GM23338 (cell line): ENCODE results near the gene KLHDC9. TPM values are rescaled to one million over a fixed set of nuclear protein-coding genes. Genes with fewer than 3 reads are reported as not detected.

Experiments used
- ATAC-seq: fragments of 200-7000 bp; cut with Tn5 transposase; 3 replicates; pipeline ENCODE4 v1.9.1; 2020
- DNase-seq: peaks from one replicate; pipeline ENCODE4 v3.0.0-alpha.2; 2015; ENCODE audit warnings: low spot score
- H2AFZ ChIP-seq: fragments of 200-600 bp; sonication (generic); 2 replicates; pipeline ENCODE4 v1.8.0; 2016; ENCODE audit warnings: antibody characterized with exemption, mild to moderate bottlenecking, moderate library complexity
- H3F3A ChIP-seq: fragments of 200-600 bp; sonication (generic); replicated peaks from 2 replicates; pipeline ENCODE4 v1.8.0; 2017; ENCODE audit warnings: antibody characterized with exemption, mixed run types, low read depth
- H3K27ac ChIP-seq: fragments of 200-600 bp; sonication (generic); 2 replicates; pipeline ENCODE4 v1.6.1; 2016; ENCODE audit warnings: low read depth
- H3K27me3 ChIP-seq: fragments of 200-600 bp; sonication (generic); 2 replicates; pipeline ENCODE4 v1.8.0; 2016; ENCODE audit warnings: mild to moderate bottlenecking, mixed run types, moderate library complexity; ENCODE audit not compliant: insufficient read depth
- H3K36me3 ChIP-seq: fragments of 200-600 bp; sonication (generic); 2 replicates; pipeline ENCODE4 v1.8.0; 2016; ENCODE audit warnings: mild to moderate bottlenecking; ENCODE audit not compliant: insufficient read depth
- H3K4me1 ChIP-seq: fragments of 200-600 bp; sonication (generic); 2 replicates; pipeline ENCODE4 v1.8.0; 2016; ENCODE audit warnings: mild to moderate bottlenecking, moderate library complexity; ENCODE audit not compliant: insufficient read depth
- H3K4me2 ChIP-seq: fragments of 200-600 bp; sonication (generic); 2 replicates; pipeline ENCODE4 v1.7.1; 2017; ENCODE audit warnings: mixed run types
- H3K4me3 ChIP-seq: fragments of 200-600 bp; sonication (generic); 2 replicates; pipeline ENCODE4 v1.6.1; 2016; ENCODE audit warnings: mixed run types
- H3K79me2 ChIP-seq: fragments of 200-600 bp; sonication (generic); replicated peaks from 2 replicates; pipeline ENCODE4 v1.8.0; 2017; ENCODE audit warnings: mild to moderate bottlenecking; ENCODE audit not compliant: insufficient read depth
- H3K9me2 ChIP-seq: fragments of 200-600 bp; sonication (generic); 2 replicates; pipeline ENCODE4 v1.8.0; 2017; ENCODE audit not compliant: insufficient read depth
- H4K20me1 ChIP-seq: fragments of 200-600 bp; sonication (generic); replicated peaks from 2 replicates; pipeline ENCODE4 v1.8.0; 2017; ENCODE audit warnings: mild to moderate bottlenecking; ENCODE audit not compliant: insufficient read depth
- H3K27ac Mint-ChIP-seq: 2 replicates; pipeline ENCODE4 v1.8.0; 2020; ENCODE audit warnings: inconsistent platforms, mild to moderate bottlenecking, moderate library complexity, mixed read lengths
- H3K27me3 Mint-ChIP-seq: 3 replicates; pipeline ENCODE4 v1.8.0; 2022; ENCODE audit warnings: low read depth, mild to moderate bottlenecking, moderate library complexity, mixed read lengths, inconsistent platforms; ENCODE audit not compliant: insufficient read depth, poor library complexity
- H3K36me3 Mint-ChIP-seq: 3 replicates; pipeline ENCODE4 v1.8.0; 2021; ENCODE audit warnings: low read depth, mild to moderate bottlenecking, inconsistent platforms, moderate library complexity, mixed read lengths
- H3K4me1 Mint-ChIP-seq: 3 replicates; pipeline ENCODE4 v1.8.0; 2020; ENCODE audit warnings: mild to moderate bottlenecking, inconsistent platforms, mixed read lengths
- H3K4me3 Mint-ChIP-seq: 3 replicates; pipeline ENCODE4 v1.8.0; 2021; ENCODE audit warnings: moderate library complexity, mild to moderate bottlenecking, inconsistent platforms, mixed read lengths
- H3K9me3 Mint-ChIP-seq: 3 replicates; pipeline ENCODE4 v1.8.0; 2020; ENCODE audit warnings: moderate library complexity, mild to moderate bottlenecking, inconsistent platforms, mixed read lengths
- CREB1 ChIP-seq: fragments of 250-450 bp; sonication (Bioruptor Pico); IDR thresholded peaks from 2 replicates; pipeline ENCODE4 v1.5.0; 2020; ENCODE audit warnings: low read depth, mild to moderate bottlenecking, moderate library complexity
- CTCF ChIP-seq, 2 experiments: fragments of 200-600 bp in 1 of 2; sonication (generic) in 1 of 2; conservative IDR thresholded peaks; 2 replicates each; pipeline versions ENCODE4 v1.5.1 to v1.6.1; 2016 to 2017; ENCODE audit warnings: antibody characterized with exemption in 2 of 2, low read depth in 2 of 2, mild to moderate bottlenecking in 2 of 2, moderate library complexity in 1 of 2
- EZH2 ChIP-seq: fragments of 200-600 bp; sonication (generic); IDR thresholded peaks from one replicate; pipeline ENCODE4 v1.8.0; 2017; ENCODE audit warnings: antibody characterized with exemption, mild to moderate bottlenecking, low read depth; ENCODE audit not compliant: unreplicated experiment
- EZH2phosphoT487 ChIP-seq: fragments of 200-600 bp; sonication (generic); IDR thresholded peaks from one replicate; pipeline ENCODE4 v1.8.1; 2018; ENCODE audit warnings: antibody characterized with exemption; ENCODE audit not compliant: unreplicated experiment
- POLR2AphosphoS5 ChIP-seq: IDR thresholded peaks from 2 replicates; pipeline ENCODE4 v1.6.1; 2016; ENCODE audit warnings: antibody characterized with exemption, low read depth
- STAT1 ChIP-seq: IDR thresholded peaks from one replicate; pipeline ENCODE4 v1.6.1; 2016; ENCODE audit warnings: antibody characterized with exemption; ENCODE audit not compliant: unreplicated experiment
- ZNF114 ChIP-seq: fragments of 250-450 bp; sonication (Bioruptor Pico); IDR thresholded peaks from 2 replicates; pipeline ENCODE4 v1.5.0; 2020; ENCODE audit warnings: mild to moderate bottlenecking, moderate library complexity
- ZNF331 ChIP-seq: fragments of 250-450 bp; sonication (Bioruptor Pico); IDR thresholded peaks from 2 replicates; pipeline ENCODE4 v1.5.0; 2020; ENCODE audit warnings: low read depth, mild to moderate bottlenecking, moderate library complexity
- ZNF462 ChIP-seq: fragments of 250-450 bp; sonication (Bioruptor Pico); IDR thresholded peaks from 2 replicates; pipeline ENCODE4 v1.5.0; 2020; ENCODE audit warnings: mild to moderate bottlenecking, moderate library complexity
- polyA plus RNA-seq: library from polyadenylated mRNA; unstranded; fragments of >200 nt; fragmentation: Nextera tagmentation; extraction: Ambion mirVana; gene quantifications from 2 replicates; pipeline ENCODE4 v1.2.1, GENCODE V29; 2016
- total RNA-seq: library from RNA; depleted of rRNA; stranded (reverse); fragments of >200 nt; shearing (Covaris generic); gene quantifications from 2 replicates; pipeline ENCODE4 v1.2.3, GENCODE V29; 2014
- TF ChIP-seq, protein P1 (sequence below): IDR thresholded peaks from 2 replicates; pipeline ENCODE4 v1.6.1; 2016; ENCODE audit warnings: antibody characterized with exemption

The KLHDC9 gene
- total and polyA plus RNA-seq, 2 experiments from 2014 or later: 5.6 to 6.6 TPM

- ATAC-seq: no peak
- Mint-ChIP-seq H3K4me1 (peaks cover 19% of the 10 kb centered on the region), H3K9me3 (no peaks in the 10 kb centered on the region; the same call in 2 of the 3 replicates), H3K27me3 (peaks cover 18% of the 10 kb centered on the region), H3K36me3 (no peaks in the 10 kb centered on the region; the same call in 2 of the 3 replicates), H3K4me3 (no peak overlapping the region), H3K27ac (no peak overlapping the region)
- H3K79me2 ChIP-seq: no peaks in the 10 kb centered on the region
- H3F3A ChIP-seq: peaks cover 5% of the 10 kb centered on the region; the same call in 1 of the 2 replicates
- H4K20me1 ChIP-seq: no peaks in the 10 kb centered on the region
- peaks cover 5% of the 10 kb centered on the region for H3K9me2 ChIP-seq
- no peaks in the 10 kb centered on the region for H3K27me3 ChIP-seq
- H3K4me3 ChIP-seq: no peak overlapping the region
- no peak overlapping the region for H2AFZ ChIP-seq
- H3K4me2 ChIP-seq: no peak overlapping the region
- no peak for TF ChIP-seq ZNF114 (CRISPR knock-in tag)
- no peak for TF ChIP-seq CREB1
- TF ChIP-seq POLR2AphosphoS5: no peak
- H3K36me3 ChIP-seq: no peaks in the 10 kb centered on the region
- no peak for DNase-seq
- H3K27ac ChIP-seq: no peak overlapping the region
- H3K4me1 ChIP-seq: peaks cover 16% of the 10 kb centered on the region
These were observed 15.0 kb upstream of the KLHDC9 start for GRCh38 chr1:161082996-161083747.

DNA sequence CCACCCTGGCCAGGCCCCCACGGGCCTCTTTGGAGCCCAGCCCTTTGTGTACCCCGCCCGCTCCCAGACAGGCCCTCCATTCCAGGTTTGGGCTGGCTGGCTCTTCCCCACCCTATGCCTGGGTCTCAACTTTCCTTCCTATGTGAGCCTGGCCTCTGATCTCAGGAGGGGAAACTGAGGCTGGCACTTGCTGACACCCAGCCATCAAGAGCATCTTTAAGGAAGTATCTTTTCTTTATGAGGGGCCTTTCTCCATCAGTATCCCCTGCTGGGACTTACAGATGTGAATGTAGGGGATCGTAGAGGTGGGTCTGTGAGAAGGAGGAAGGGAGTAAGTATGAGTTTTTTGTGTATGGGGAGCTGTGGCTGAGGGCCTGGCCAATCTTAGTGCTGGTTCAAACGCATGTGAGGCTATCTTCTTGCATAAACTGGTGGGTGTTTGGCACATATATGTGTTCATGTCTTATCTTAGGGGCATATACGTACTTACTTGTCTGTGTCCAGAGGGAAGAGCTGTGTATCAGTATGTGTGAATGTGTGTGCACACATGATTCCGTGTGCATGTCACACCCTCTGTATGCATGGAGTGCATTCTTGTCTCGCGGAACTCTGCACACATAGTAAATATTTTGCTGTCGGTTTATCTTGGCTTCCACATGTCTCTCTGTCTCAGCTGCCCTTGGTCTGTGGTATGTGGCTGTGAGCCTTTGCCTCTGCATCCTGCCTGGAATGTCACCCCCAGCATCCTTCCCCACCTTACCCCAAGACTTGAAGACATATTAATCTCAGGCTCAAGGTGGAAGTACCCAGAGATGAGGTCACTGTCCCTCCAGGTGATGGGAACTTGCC is 14.2 kb upstream of the KLHDC9 start:
- Histone ChIP-seq H3K27ac (no peak overlapping the region), H3K4me3 (no peak overlapping the region), H3K4me1 (peaks cover 16% of the 10 kb centered on the region), H4K20me1 (no peaks in the 10 kb centered on the region), H3K4me2 (no peak overlapping the region), H3K36me3 (no peaks in the 10 kb centered on the region), H2AFZ (no peak overlapping the region), H3K79me2 (no peaks in the 10 kb centered on the region), H3K9me2 (peaks cover 5% of the 10 kb centered on the region), H3F3A (peaks cover 5% of the 10 kb centered on the region; the same call in 1 of the 2 replicates), H3K27me3 (no peaks in the 10 kb centered on the region)
- no peaks in the 10 kb centered on the region; the same call in 2 of the 3 replicates for H3K36me3 Mint-ChIP-seq
- peaks cover 21% of the 10 kb centered on the region for H3K4me1 Mint-ChIP-seq
- DNase-seq: no peak
- H3K27ac Mint-ChIP-seq: no peak overlapping the region
- H3K27me3 Mint-ChIP-seq: peaks cover 14% of the 10 kb centered on the region
- H3K4me3 Mint-ChIP-seq: no peak overlapping the region
- no peaks in the 10 kb centered on the region; the same call in 2 of the 3 replicates for H3K9me3 Mint-ChIP-seq
- ATAC-seq: no peak
- TF ChIP-seq, protein P1, sequence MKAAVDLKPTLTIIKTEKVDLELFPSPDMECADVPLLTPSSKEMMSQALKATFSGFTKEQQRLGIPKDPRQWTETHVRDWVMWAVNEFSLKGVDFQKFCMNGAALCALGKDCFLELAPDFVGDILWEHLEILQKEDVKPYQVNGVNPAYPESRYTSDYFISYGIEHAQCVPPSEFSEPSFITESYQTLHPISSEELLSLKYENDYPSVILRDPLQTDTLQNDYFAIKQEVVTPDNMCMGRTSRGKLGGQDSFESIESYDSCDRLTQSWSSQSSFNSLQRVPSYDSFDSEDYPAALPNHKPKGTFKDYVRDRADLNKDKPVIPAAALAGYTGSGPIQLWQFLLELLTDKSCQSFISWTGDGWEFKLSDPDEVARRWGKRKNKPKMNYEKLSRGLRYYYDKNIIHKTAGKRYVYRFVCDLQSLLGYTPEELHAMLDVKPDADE: no peak
- TF ChIP-seq STAT1 (no peak), CREB1 (no peak), ZNF114 (CRISPR knock-in tag) (no peak), ZNF462 (CRISPR knock-in tag) (no peak), ZNF331 (no peak), CTCF (conservative IDR thresholded peaks at IDR 0.05; ENCODE audit: low read depth in 2 of 2) (no peak), EZH2phosphoT487 (no peak), EZH2 (no peak)
